Activated T-cell treated with anti-CD3 and anti-CD28 coated beads, Interleukin-2, amount 50 U/mL, for 1 hour (primary cell): Measurements from ENCODE around the gene LHFPL6.

Source experiments
- DNase-seq: peaks from one replicate; pipeline ENCODE4 v3.0.0-alpha.2; 2020

Gene LHFPL6

GRCh38 chr13:39550931-39551330, 52.1 kb downstream of the LHFPL6 start:
- no peak for DNase-seq

DNA sequence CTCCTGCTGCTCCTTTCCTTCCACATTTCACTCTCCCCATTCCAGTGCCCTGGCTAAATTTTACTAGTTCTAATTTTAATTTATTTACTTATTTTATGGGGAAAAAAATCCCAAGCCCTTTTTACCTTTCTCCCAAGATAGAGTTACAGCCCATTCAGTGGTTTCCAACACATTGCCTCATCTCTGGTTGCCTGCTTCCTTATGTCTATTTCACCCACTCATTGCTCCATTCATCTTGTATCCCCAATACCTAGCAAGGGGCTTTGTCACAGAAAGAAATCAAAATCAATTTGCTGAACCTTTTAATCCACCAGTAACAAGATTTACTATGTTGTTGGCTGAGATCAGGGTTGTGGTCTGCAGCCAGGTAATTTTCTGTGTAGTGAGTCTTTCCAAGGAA, 55.9 kb downstream of the LHFPL6 start:
- no peak for DNase-seq

DNA sequence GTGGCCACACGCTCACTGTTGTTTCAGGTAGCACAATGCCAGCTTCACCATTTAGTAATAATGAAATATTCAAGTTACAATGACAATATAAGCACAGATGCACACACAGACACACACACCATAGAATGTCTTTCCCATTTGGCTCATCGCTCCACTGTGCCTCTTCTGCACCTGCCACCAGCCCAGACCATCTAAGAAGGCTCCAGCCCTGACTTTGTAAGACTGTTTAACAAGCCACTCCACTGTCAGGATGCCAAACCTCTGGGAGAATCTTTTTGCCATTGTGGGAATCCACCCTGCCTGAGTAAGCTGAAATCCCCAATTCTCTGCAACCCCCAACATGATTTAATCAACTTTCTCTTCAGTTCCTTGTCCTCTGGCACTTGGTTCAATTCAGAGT, 60.6 kb downstream of the LHFPL6 start:
- no peak for DNase-seq

- DNase-seq: no peak
These were observed 61.9 kb downstream of the LHFPL6 start for GRCh38 chr13:39540929-39541605.

DNA sequence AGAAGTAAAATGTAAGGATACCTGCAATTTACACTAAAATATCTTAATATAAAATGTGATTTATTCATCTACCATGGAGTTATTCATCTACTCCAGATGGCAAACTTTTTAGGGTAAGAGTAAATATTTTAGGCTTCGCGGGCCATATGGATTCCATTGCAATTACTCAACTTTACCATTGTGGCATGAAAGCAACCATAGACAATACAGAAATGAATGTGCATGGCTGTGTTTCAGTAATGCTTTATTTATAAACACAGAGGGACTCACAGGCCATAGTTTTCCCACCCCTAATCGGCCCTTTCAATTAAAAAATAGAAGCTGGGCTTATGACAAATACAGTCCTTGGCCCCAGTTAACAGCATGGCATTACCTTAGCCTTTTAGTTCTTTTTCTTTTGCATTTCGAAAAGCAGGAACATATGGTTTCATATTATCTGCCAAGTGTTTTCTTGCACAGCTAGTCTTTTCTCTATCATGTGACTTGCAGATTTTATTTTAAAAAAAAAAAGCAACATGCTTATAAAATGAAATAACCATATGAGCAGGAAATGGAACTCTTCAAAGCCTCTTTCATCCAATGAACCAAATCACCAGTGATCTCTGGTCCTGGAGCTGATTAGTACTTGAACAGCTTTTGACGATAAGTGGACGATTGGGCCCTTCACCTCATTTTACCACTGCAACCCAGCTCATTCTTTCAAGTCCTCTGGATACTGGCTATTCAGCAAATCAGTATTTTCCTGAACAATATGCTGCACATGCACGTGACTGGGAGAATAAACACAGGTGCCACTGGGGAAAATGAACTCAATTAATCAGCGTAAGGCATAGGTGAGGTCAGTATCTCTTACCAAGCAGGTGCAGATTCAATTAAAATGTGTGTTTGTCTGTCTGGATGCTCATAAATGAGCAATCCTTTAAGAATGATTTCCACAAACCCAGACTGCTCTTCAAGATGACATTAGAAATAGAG, 63.9 kb downstream of the LHFPL6 start:
- DNase-seq: no peak

GRCh38 chr13:39536906-39537305, 66.1 kb downstream of the LHFPL6 start:
- no peak for DNase-seq

DNA sequence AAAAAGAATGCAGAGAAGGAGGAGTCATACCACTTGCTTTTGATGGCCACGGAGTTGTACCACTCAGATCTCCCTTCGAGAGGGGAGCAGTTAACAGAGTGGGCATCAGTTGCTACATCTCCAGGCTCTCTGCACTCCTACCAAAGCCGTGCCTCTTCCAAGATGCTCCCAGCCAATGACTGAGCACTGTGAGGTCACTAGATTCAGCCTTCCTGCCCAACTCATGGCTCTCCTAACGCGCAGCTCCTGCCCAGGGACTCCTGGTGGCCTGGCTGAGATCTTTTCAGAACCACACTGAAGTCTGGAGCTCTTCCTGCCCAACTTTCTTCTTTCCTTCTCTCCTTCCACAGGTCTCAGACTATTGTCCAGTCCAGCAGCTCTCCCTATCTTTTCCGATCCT, 66.7 kb downstream of the LHFPL6 start:
- no peak for DNase-seq

GRCh38 chr13:39533651-39534150, 69.3 kb downstream of the LHFPL6 start:
- no peak for DNase-seq

DNA sequence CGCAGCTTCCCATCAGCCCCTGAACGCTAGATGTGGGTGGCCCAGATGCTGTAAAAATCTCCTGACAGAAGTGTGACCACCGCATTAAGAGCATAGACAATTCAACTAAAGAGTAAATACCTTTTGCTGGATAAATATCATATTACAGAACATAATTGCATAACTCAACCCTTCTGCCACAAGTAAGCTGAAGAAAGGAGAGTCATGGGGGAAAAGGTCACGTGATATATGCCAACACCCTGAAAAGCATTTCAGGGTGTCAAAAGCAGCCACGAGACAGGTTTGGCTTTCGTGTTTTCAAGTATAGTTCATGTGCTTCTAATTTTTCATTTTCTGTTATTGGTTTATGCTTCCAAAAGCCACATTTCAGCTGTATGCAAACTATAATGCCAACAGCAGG, 71.3 kb downstream of the LHFPL6 start:
- no peak for DNase-seq

DNA sequence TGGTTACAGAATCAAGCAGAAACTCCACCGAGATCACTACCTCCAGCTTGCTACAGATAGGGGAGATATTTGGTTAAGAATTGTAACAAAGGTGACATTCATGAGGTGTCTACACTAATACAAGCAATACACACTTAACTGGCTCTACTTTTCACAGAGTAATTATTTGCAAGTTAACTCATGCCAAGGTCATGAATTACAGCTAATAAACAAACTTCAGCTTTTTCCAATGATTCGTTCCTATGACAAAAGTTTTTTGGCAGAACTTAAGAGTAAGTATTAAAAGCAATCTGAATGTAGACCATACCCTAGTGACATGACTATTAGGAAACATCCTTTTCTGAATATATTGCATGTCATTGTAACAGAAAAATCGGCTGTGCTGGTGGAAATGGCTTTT, 72.1 kb downstream of the LHFPL6 start:
- DNase-seq: no peak

GRCh38 chr13:39528661-39528980, 74.4 kb downstream of the LHFPL6 start:
- no peak for DNase-seq

DNA sequence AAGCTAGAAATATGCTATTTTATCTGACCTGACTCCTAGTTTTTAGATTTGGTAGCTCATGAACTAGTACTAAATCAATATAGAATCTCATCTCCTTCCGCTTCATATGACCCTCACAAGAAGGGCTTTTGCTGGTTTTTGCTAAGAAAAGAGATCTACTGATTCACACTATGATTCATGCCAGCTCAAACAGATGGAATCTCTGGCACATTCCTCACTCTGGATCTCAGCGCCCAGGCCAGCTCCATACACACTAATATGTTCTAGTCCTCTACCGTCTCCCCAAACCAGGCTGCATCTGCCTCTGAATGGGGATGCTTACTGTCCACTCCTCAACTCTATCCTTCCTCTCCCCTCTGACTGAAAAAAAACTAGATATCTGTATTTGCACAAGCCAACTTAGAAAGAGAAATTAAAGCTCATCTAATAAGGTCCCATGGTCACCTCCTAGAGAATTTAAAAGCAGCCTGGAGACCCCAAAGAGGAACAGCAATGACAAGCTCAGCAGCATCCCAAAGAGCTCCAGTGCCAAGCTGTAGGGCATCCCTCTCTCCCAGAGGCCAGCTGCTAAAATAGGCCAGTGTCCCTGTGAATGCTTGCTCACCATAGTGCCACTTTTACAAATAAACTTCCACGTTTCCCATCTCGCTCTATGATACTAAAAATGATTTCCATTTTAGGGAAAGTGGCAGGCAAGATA, 74.9 kb downstream of the LHFPL6 start:
- DNase-seq: no peak

- no peak for DNase-seq
These were observed 75.7 kb downstream of the LHFPL6 start for GRCh38 chr13:39527301-39527700.

DNA sequence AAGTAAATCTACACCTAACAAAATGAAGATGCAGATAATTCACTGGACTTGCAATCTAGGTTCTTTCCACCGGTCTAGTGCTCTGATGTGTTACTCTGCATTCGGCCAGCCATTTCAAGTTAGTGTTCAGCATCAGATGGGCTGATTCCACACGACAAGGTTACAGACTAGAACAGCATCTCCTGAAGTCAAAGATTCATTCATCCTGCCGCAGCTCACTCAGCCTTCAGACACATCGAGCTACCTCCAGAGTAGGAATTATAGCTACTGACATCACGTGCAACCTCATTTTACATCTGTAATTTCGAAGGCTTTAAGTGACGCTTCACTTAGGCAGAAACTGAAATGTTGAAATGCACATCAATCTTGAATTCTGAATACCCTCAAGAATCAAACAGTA, 76.5 kb downstream of the LHFPL6 start:
- no peak for DNase-seq

DNA sequence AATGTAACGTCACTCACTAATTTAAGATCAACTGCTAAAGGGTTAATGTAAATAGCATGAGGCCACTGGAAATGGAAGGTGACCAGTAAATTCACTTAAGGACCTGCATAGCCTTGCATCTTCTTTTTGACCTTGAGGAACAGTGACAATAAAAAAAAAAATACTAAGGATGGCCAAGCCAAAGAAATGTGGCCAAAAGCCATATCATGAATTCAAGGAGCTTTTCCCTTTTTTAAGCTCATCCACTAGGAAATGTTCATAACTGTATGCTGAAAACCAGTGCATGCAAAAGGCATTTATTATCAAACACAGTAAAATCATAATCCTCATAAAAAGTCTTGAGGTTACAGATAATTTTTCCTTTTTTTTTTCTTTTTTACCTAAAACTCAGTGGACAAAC, 77.5 kb downstream of the LHFPL6 start:
- no peak for DNase-seq

- DNase-seq: no peak
These were observed 78.2 kb downstream of the LHFPL6 start for GRCh38 chr13:39524795-39525194.

GRCh38 chr13:39522329-39522728, 80.7 kb downstream of the LHFPL6 start:
- DNase-seq: no peak

GRCh38 chr13:39521701-39522100, 81.3 kb downstream of the LHFPL6 start:
- no peak for DNase-seq

DNA sequence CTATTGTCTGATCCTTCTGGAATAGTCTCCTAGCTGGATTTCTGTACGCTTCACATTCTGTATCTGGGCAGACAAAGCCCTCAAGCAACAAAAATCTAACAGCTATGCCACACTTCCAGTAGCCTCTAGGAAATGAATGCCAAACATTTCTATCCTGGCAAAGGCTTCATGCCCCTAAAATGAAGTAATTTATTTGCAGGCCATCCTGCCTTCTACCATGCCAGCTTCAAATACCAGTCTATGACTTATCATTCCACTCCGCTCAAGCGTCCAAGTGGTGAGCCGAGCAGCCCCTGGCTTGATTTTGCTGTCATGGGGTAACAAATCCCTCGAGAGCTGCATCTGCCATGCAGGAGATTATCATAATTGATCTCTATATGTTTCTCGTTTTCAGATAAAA, 86.9 kb downstream of the LHFPL6 start:
- DNase-seq: no peak

- no peak for DNase-seq
These were observed 87.7 kb downstream of the LHFPL6 start for GRCh38 chr13:39515224-39515714.

DNA sequence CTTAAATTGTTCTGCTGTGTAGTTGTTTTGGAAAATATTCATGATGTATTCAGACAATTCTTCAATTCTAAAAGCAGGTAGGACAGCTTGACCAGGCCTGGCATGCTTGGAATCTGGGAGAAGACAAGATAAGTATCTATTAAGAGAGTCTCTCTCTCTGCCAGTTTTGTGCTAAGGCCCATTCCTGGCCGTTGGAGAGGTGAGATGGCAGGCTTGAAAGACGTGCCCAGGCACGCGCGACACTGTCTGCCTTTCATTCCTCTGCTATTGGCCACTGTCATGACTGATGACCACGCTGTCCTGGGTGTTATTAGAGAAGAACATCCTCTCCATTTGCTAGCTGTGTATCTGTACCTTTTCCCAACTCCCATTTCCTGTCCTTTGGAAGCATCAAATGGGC, 90.3 kb downstream of the LHFPL6 start:
- no peak for DNase-seq

DNA sequence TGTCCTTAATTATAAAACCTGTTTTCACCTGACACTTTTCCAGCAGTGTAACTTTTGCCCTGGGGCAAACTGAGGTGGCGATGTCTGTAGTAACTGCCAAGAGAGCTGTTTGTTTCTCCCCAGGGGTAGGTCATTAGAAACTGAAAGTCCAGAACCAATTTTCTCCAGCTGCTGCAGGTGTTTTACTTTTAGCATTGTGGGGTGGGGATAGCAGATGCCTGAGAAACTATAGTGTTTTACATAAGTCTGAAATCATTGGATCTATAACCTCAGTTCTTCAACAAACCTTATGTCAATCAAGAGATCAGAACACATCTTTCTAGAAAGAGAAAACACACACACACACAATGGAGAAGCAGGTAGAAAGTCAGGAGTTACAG, 92.7 kb downstream of the LHFPL6 start:
- no peak for DNase-seq

- DNase-seq: no peak
These were observed 93.2 kb downstream of the LHFPL6 start for GRCh38 chr13:39509616-39510315.
